Bronchial epithelial cell (primary cell): ENCODE data around the gene SLC35F3. TPM values are rescaled to one million over a fixed set of nuclear protein-coding genes. Genes with fewer than 3 reads are reported as not detected.

Experiments used
- DNase-seq: peaks from one replicate; pipeline ENCODE4 v3.0.0-alpha.2; 2010; ENCODE audit warnings: low read depth
- FAIRE-seq: peaks from 2 replicates; lab custom pipeline; 2011; peaks lifted over from hg19 to GRCh38; lab: Jason Lieb, UNC
- H3K27me3 ChIP-seq: 2 replicates; pipeline ENCODE4 v1.5.1; 2011; ENCODE audit warnings: low read length; ENCODE audit not compliant: control insufficient read depth, insufficient read depth
- H3K36me3 ChIP-seq: 2 replicates; pipeline ENCODE4 v1.5.1; 2011; ENCODE audit warnings: low read length; ENCODE audit not compliant: control insufficient read depth, insufficient read depth
- H3K4me3 ChIP-seq: 2 replicates; pipeline ENCODE4 v1.5.1; 2011; ENCODE audit warnings: mild to moderate bottlenecking, low read depth, low read length, control low read depth
- CTCF ChIP-seq: IDR thresholded peaks from 2 replicates; pipeline ENCODE4 v1.5.1; 2011; ENCODE audit warnings: mild to moderate bottlenecking, moderate library complexity, low read length, control low read depth, inconsistent platforms; ENCODE audit not compliant: insufficient read depth, severe bottlenecking
- total RNA-seq: library from RNA; depleted of rRNA; stranded (reverse); fragments of >200 nt; gene quantifications from 2 replicates; pipeline ENCODE4 v1.2.1, GENCODE V29; 2014

Gene SLC35F3
- total RNA-seq, 1 donor from 2014 or later: 0.79 TPM

- no peaks in the 10 kb centered on the region for H3K27me3 ChIP-seq
- no peak for FAIRE-seq
Measured at GRCh38 chr1:234108921-234109320, 204.4 kb downstream of the SLC35F3 start.

DNA sequence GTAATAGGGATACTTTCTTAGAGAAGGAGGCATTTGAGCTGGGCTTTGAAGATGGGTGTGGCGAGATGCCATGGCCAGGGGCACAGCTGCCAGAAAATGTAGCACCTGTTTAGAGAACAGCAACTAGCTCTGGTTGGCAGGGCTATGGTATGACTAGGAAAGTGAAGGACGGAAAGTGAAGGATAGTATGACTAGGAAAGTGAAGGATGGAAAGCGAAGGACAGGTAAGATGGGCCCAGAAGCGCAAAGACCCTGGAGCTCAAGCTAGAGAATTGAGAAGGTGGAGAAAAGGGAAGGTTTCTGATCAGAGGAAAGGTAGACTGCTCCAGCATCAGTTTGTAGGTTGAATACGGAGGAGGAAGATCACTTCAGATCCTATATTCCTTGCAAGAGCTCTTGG lies 205.4 kb downstream of the SLC35F3 start:
- H3K4me3 ChIP-seq: no peak overlapping the region
- no peak for TF ChIP-seq CTCF
- no peaks in the 10 kb centered on the region for H3K27me3 ChIP-seq
- no peaks in the 10 kb centered on the region for H3K36me3 ChIP-seq
- DNase-seq: no peak
- FAIRE-seq: no peak

More at GRCh38 chr1:234108921-234109320, 204.4 kb downstream of the SLC35F3 start:
- peak; percentile 75 for DNase-seq
- TF ChIP-seq CTCF: no peak
- no peaks in the 10 kb centered on the region for H3K36me3 ChIP-seq
- no peak overlapping the region for H3K4me3 ChIP-seq

GRCh38 chr1:234111458-234112142 lies 207.1 kb downstream of the SLC35F3 start:
- TF ChIP-seq CTCF: peak; percentile 55
- no peaks in the 10 kb centered on the region for H3K27me3 ChIP-seq
- no peak overlapping the region for H3K4me3 ChIP-seq
- FAIRE-seq (no peak), DNase-seq (no peak)
- H3K36me3 ChIP-seq: no peaks in the 10 kb centered on the region

GRCh38 chr1:234114648-234115307 lies 210.3 kb downstream of the SLC35F3 start:
- FAIRE-seq (no peak), DNase-seq (peak; percentile 69)
- TF ChIP-seq CTCF: peak; percentile 65
- no peak overlapping the region for H3K4me3 ChIP-seq
- H3K27me3 ChIP-seq: no peaks in the 10 kb centered on the region
- H3K36me3 ChIP-seq: no peaks in the 10 kb centered on the region

DNA sequence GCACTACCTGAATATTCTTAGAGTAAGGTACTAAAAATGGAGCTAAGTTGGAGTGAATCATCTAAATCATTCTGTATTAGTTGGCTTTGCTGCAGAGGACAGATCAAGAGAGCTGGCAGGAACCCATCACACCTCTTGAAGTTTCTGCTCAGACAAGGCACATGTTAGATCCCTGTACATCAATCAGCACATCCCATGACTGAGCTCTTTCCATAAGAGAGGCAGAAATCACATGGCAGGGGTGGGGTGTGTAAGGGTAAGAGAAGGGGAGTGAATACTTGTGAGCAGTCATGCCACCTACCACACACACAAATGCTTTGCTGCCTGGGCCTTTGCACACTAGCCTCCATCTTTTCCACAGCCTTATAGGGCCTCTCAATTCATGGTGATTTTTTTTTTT lies 214.4 kb downstream of the SLC35F3 start:
- no peak for TF ChIP-seq CTCF
- FAIRE-seq (no peak), DNase-seq (no peak)
- Histone ChIP-seq H3K27me3 (no peaks in the 10 kb centered on the region), H3K4me3 (no peak overlapping the region), H3K36me3 (no peaks in the 10 kb centered on the region)
